Naive thymus-derived CD8-positive, alpha-beta T cell (primary cell): ENCODE measurements around the gene GGA1. TPM values are rescaled to one million over a fixed set of nuclear protein-coding genes. Genes with fewer than 3 reads are reported as not detected.
A peak's percentile ranks its signal among the peaks of the same experiment; 100 is the strongest.
"Not testable (repeated sequence)": the region's sequence is repeated elsewhere in the genome, so short reads cannot be mapped to it uniquely, and the experiment has no call there.

Source experiments
- ATAC-seq, 2 donors: fragments of 150-1000 bp; cut with Tn5 transposase in 1 of 2; sonication (Bioruptor Pico), chemical (Tn5 transposase) in 1 of 2; 1 replicate in 1 of 2; 2 replicates in 1 of 2; pipeline ENCODE4 v1.10.0; 2021; ENCODE audit warnings: mild to moderate bottlenecking in 2 of 2, moderate library complexity in 2 of 2
- POLR2A ChIA-PET: fragments of 350-600 bp; sonication (Branson Sonifier 250); formaldehyde crosslinking; loops from one replicate; lab custom pipeline; 2021; ENCODE audit warnings: antibody characterized with exemption; lab: Charles Lee
- DNase-seq, 10 donors: peaks; one replicate each; pipeline versions ENCODE4 v3.0.0 to v3.0.0-alpha.2; 2020 to 2022
- H3K27ac Mint-ChIP-seq, 10 donors: one replicate each; pipeline ENCODE4 v1.8.0; 2020 to 2022; ENCODE audit warnings: mild to moderate bottlenecking in 10 of 10, mixed read lengths in 10 of 10, moderate library complexity in 4 of 10, inconsistent platforms in 1 of 10
- H3K27me3 Mint-ChIP-seq, 5 donors: one replicate each; pipeline ENCODE4 v1.8.0; 2021 to 2022; ENCODE audit warnings: mixed read lengths in 5 of 5
- H3K36me3 Mint-ChIP-seq, 3 donors: one replicate each; pipeline ENCODE4 v1.8.0; 2020 to 2022; ENCODE audit warnings: mixed read lengths in 3 of 3, mild to moderate bottlenecking in 2 of 3, inconsistent platforms in 1 of 3
- H3K4me1 Mint-ChIP-seq, 4 donors: one replicate each; pipeline ENCODE4 v1.8.0; 2021 to 2022; ENCODE audit warnings: mixed read lengths in 4 of 4
- H3K4me3 Mint-ChIP-seq, 10 donors: one replicate each; pipeline ENCODE4 v1.8.0; 2020 to 2022; ENCODE audit warnings: mild to moderate bottlenecking in 10 of 10, mixed read lengths in 10 of 10, moderate library complexity in 6 of 10, inconsistent platforms in 1 of 10
- H3K9me3 Mint-ChIP-seq, 9 donors: one replicate each; pipeline ENCODE4 v1.8.0; 2020 to 2022; ENCODE audit warnings: mixed read lengths in 9 of 9, mild to moderate bottlenecking in 3 of 9, inconsistent platforms in 1 of 9, moderate library complexity in 1 of 9
- polyA plus RNA-seq, 3 donors: library from polyadenylated mRNA; unstranded; fragments of 300-500 nt; fragmentation: Illumina TruSeq; gene quantifications; one replicate each; pipeline ENCODE4 v1.2.3, GENCODE V29; 2021
- total RNA-seq, 8 experiments: library from RNA in 2 of 8; stranded (reverse) in 2 of 8; gene quantifications; one replicate each; pipeline ENCODE4 v1.2.3 and lab custom pipeline; 2021 to 2026

Gene GGA1
- total and polyA plus RNA-seq, 5 experiments from 2014 or later = 20.3 to 110 (median 24.5) TPM

- Mint-ChIP-seq H3K27me3 (peaks cover 0 to 2% (median 0%) of the 10 kb centered on the region in 5 donors), H3K4me3 (no peak overlapping the region), H3K9me3 (no peaks in the 10 kb centered on the region), H3K27ac (peak overlapping the region in 1 of 10 donors; percentile 30), H3K4me1 (peaks cover 11 to 22% (median 17%) of the 10 kb centered on the region in 4 donors), H3K36me3 (no peaks in the 10 kb centered on the region)
- DNase-seq (no peak), ATAC-seq (no peak)
- POLR2A ChIA-PET = interaction anchor here (0.5 to 0.6 kb wide), 2 partner anchors 36 to 141 kb away, joined by 3 to 4 read pairs; no protein-coding TSS in a partner anchor
These were observed 30.6 kb upstream of the GGA1 start for GRCh38 chr22:37578002-37578401.

DNA sequence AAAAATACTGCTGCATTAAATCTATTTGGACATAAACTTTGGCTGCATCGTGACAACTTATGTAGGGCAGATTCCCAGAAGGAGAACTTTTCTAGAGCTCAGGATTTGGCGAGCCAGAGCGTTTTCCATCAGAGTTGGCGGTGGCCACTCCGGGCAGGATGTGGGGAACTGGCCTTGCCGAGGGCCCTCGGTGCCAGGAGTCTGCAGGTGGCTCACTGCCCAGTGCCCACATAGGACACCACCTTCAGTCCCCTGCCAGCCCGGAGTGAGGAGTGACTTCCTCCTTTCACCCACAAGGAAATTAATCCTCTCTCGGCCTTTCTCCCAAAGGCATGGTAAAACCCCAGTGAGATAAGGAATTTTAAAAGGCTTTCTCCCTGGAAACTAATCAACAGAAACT is 27.1 kb upstream of the GGA1 start:
- H3K27ac Mint-ChIP-seq = no peak overlapping the region
- no peak overlapping the region for H3K4me3 Mint-ChIP-seq
- POLR2A ChIA-PET = interaction anchor here (1.3 kb wide), 1 partner anchor 11 kb away, joined by 3 read pairs; no protein-coding TSS in a partner anchor
- ATAC-seq (no peak), DNase-seq (no peak)
- peaks cover 11 to 22% (median 16%) of the 10 kb centered on the region in 4 donors for H3K4me1 Mint-ChIP-seq
- no peaks in the 10 kb centered on the region for H3K9me3 Mint-ChIP-seq
- no peaks in the 10 kb centered on the region for H3K36me3 Mint-ChIP-seq
- peaks cover 0 to 7% (median 1%) of the 10 kb centered on the region in 5 donors for H3K27me3 Mint-ChIP-seq

DNA sequence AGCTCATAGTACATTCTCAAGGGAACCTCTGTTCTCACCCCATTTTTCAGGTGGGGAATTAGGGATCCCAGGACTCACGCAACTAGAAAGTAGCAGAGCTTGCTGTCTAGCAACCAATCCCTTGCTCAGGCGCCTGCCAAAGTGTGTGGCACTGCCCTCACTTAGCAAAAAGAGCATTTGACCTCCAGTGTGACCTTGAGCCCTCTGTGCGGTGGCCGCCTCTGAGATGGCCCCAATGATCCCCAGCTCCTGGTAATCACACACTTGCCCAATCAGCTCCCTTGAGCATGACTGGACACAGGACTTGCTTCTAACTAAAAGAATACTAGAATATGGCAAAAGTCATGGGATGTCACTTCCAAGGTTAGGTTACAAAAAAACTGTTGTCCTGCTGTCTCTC is 26.1 kb upstream of the GGA1 start:
- no peak for ATAC-seq

GRCh38 chr22:37588546-37589215 is 20.0 kb upstream of the GGA1 start:
- Mint-ChIP-seq H3K27me3 (peaks cover 0 to 6% (median 0%) of the 10 kb centered on the region in 5 donors), H3K4me1 (peaks cover 12 to 15% (median 13%) of the 10 kb centered on the region in 4 donors)
- POLR2A ChIA-PET = interaction anchor here (0.7 to 1.1 kb wide), 2 partner anchors 27 to 271 kb away, joined by 3 to 5 read pairs; no protein-coding TSS in a partner anchor

More for the DNA sequence above, 26.1 kb upstream of the GGA1 start:
- Mint-ChIP-seq H3K4me3 (no peak overlapping the region), H3K9me3 (no peaks in the 10 kb centered on the region), H3K27ac (no peak overlapping the region), H3K4me1 (peaks cover 11 to 22% (median 15%) of the 10 kb centered on the region in 4 donors), H3K36me3 (no peaks in the 10 kb centered on the region), H3K27me3 (peaks cover 0 to 7% (median 1%) of the 10 kb centered on the region in 5 donors)
- no peak for DNase-seq
- POLR2A ChIA-PET = interaction anchor here (0.6 to 1.6 kb wide), 3 partner anchors 10 to 251 kb away, joined by 3 read pairs; partner anchors contain the start of gene GGA1

GRCh38 chr22:37589636-37590035 is 19.0 kb upstream of the GGA1 start:
- peaks cover 12 to 15% (median 13%) of the 10 kb centered on the region in 4 donors for H3K4me1 Mint-ChIP-seq

More at GRCh38 chr22:37588546-37589215, 20.0 kb upstream of the GGA1 start:
- ATAC-seq = no peak
- peak in 1 of 10 donors; percentile 44 for DNase-seq
- Mint-ChIP-seq H3K9me3 (no peaks in the 10 kb centered on the region), H3K4me3 (no peak overlapping the region), H3K36me3 (no peaks in the 10 kb centered on the region), H3K27ac (peak overlapping the region in 1 of 10 donors; percentile 45)

GRCh38 chr22:37591081-37591480 is 17.6 kb upstream of the GGA1 start:
- H3K27me3 Mint-ChIP-seq, ATAC-seq, H3K4me3 Mint-ChIP-seq, H3K9me3 Mint-ChIP-seq, H3K36me3 Mint-ChIP-seq: not testable (repeated sequence)
- POLR2A ChIA-PET = interaction anchor here (1.1 to 2.9 kb wide), 2 partner anchors 22 to 25 kb away, joined by 3 to 17 read pairs; no protein-coding TSS in a partner anchor
- peak in 1 of 10 donors; percentile 11 for DNase-seq
- peaks cover 10 to 15% (median 13%) of the 10 kb centered on the region in 4 donors for H3K4me1 Mint-ChIP-seq
- peak overlapping the region in 1 of 10 donors; percentile 51 for H3K27ac Mint-ChIP-seq

More at GRCh38 chr22:37589636-37590035, 19.0 kb upstream of the GGA1 start:
- Mint-ChIP-seq H3K27me3 (peaks cover 0 to 3% (median 0%) of the 10 kb centered on the region in 5 donors), H3K36me3 (no peaks in the 10 kb centered on the region), H3K9me3 (no peaks in the 10 kb centered on the region), H3K4me3 (no peak overlapping the region), H3K27ac (peak overlapping the region in 1 of 10 donors; percentile 14)
- DNase-seq (peak in 1 of 10 donors; percentile 45), ATAC-seq (no peak)
- POLR2A ChIA-PET = interaction anchor here (0.5 to 0.7 kb wide), 2 partner anchors 14 to 51 kb away, joined by 3 to 5 read pairs; no protein-coding TSS in a partner anchor

DNA sequence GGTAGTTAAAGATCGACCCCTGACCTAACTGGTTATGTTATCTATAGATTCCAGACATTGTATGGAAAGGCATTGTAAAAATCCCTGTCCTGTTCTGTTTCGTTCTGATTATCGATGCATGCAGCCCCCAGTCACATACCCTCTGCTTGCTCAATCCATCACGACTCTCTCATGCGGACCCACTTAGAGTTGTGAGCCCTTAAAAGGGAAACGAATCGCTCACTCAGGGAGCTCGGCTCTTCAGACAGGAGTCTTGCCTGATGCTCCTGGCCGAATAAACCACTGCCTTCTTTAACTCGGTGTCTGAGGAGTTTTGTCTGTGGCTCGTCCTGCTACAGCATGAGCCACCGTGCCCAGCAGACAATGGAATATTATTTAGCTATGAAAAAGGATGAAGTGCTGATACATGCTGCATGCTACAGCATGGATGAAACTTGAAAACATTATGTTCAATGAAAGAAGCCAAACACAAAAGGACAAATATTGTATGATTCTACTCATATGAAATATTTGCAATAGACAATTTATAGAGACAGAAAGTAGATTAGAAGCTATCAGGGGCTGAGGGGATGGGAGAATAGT is 16.7 kb upstream of the GGA1 start:
- Mint-ChIP-seq H3K9me3 (no peaks in the 10 kb centered on the region), H3K4me1 (peaks cover 10 to 15% (median 13%) of the 10 kb centered on the region in 4 donors), H3K27me3 (peaks cover 0 to 2% (median 0%) of the 10 kb centered on the region in 5 donors), H3K4me3 (peak overlapping the region; percentile 68 to 91 (median 85)), H3K36me3 (no peaks in the 10 kb centered on the region), H3K27ac (peak overlapping the region; percentile 63 to 95 (median 90))
- ATAC-seq (no peak), DNase-seq (peak in 1 of 10 donors; percentile 37)
- POLR2A ChIA-PET = interaction anchor here (0.6 to 3.3 kb wide), 20 partner anchors 8 to 121 kb away, joined by 3 to 50 read pairs (median 4); partner anchors contain the start of genes GGA1, LGALS2 and PDXP

GRCh38 chr22:37594237-37594636 is 14.4 kb upstream of the GGA1 start:
- peak in 1 of 10 donors; percentile 8 for DNase-seq
- Mint-ChIP-seq H3K36me3 (no peaks in the 10 kb centered on the region), H3K9me3 (no peaks in the 10 kb centered on the region), H3K4me1 (peaks cover 8 to 15% (median 13%) of the 10 kb centered on the region in 4 donors), H3K4me3 (no peak overlapping the region), H3K27ac (no peak overlapping the region), H3K27me3 (no peaks in the 10 kb centered on the region)
- POLR2A ChIA-PET = interaction anchor here (3.3 kb wide), 1 partner anchor 14 kb away, joined by 50 read pairs; the partner anchor contains the start of gene GGA1
- no peak for ATAC-seq

DNA sequence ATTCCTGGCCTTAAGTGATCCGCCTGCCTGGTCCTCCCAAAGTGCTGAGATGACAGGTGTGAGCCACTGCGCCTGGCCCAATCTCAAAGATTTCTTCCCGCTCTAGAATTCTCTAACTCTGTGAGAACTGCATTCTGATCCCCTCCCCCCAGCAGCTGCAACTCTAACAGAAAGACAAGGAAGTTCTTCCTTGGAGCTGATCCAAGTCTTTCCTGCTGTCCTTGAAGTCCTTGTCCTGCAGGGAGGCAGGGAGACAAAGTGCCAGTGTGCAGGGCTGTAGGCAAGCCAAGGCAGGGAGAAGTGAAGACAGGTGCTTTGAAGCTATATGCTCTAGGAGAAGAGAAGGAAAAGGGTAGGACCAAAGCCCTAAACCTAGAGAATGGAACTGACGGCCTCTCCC is 9.5 kb upstream of the GGA1 start:
- ATAC-seq = no peak
- DNase-seq = peak in 1 of 10 donors; percentile 26
- POLR2A ChIA-PET = interaction anchor here (0.7 kb wide), 3 partner anchors 9 to 83 kb away, joined by 3 to 10 read pairs (median 4); partner anchors contain the start of gene GGA1
- H3K27me3 Mint-ChIP-seq = peaks cover 0 to 1% (median 0%) of the 10 kb centered on the region in 5 donors
- no peaks in the 10 kb centered on the region for H3K36me3 Mint-ChIP-seq
- no peak overlapping the region for H3K27ac Mint-ChIP-seq
- no peaks in the 10 kb centered on the region for H3K9me3 Mint-ChIP-seq
- H3K4me1 Mint-ChIP-seq = peaks cover 9 to 24% (median 15%) of the 10 kb centered on the region in 4 donors
- H3K4me3 Mint-ChIP-seq = no peak overlapping the region

- POLR2A ChIA-PET = no interaction called here
- H3K9me3 Mint-ChIP-seq = no peaks in the 10 kb centered on the region
- no peaks in the 10 kb centered on the region for H3K36me3 Mint-ChIP-seq
- peaks cover 21 to 43% (median 31%) of the 10 kb centered on the region in 4 donors for H3K4me1 Mint-ChIP-seq
- ATAC-seq (no peak), DNase-seq (peak in 1 of 10 donors; percentile 4)
- peak overlapping the region in 2 of 10 donors; percentile 29 to 71 for H3K27ac Mint-ChIP-seq
- no peak overlapping the region for H3K4me3 Mint-ChIP-seq
- peaks cover 0 to 1% (median 0%) of the 10 kb centered on the region in 5 donors for H3K27me3 Mint-ChIP-seq
These were observed 7.5 kb upstream of the GGA1 start for GRCh38 chr22:37601203-37601539.

GRCh38 chr22:37601540-37602442 is 6.8 kb upstream of the GGA1 start:
- Mint-ChIP-seq H3K27ac (peak overlapping the region in 2 of 10 donors; percentile 15 to 58), H3K27me3 (peaks cover 0 to 1% (median 0%) of the 10 kb centered on the region in 5 donors), H3K4me3 (no peak overlapping the region), H3K9me3 (no peaks in the 10 kb centered on the region), H3K36me3 (no peaks in the 10 kb centered on the region), H3K4me1 (peaks cover 22 to 43% (median 32%) of the 10 kb centered on the region in 4 donors)
- POLR2A ChIA-PET = interaction anchor here (0.7 to 64.1 kb wide), 2 partner anchors 62 to 418 kb away, joined by 3 to 2283 read pairs; partner anchors contain the start of genes LGALS1, NOL12, PDXP and SH3BP1
- ATAC-seq = no peak
- DNase-seq = peak in 1 of 10 donors; percentile 40
